Measurements from ENCODE around the gene TMEM98.
A peak's percentile ranks its signal among the peaks of the same experiment; 100 is the strongest.
"Not testable (repeated sequence)": the region's sequence is repeated elsewhere in the genome, so short reads cannot be mapped to it uniquely, and the experiment has no call there.

The TMEM98 gene

DNA sequence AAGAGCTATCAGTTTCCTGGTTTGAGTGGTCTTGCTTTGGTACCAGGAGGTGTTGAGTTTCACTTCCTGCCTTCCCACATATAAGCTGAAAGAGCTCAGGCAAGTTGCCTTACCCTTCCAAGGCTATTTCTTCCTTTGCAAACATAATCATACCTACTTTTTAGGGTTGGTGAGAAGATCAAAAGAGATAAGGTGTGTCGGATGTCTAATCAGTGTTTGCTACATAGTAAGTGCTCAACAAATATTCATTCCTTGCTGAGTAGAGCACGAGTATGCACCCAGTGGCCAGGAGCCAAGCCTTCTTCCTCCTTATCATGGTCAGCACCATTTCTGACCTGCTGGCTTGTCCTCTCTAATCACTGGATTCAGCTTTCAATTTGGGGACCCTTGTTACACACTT, 12.7 kb upstream of the TMEM98 start:
- no peak for DNase-seq

DNA sequence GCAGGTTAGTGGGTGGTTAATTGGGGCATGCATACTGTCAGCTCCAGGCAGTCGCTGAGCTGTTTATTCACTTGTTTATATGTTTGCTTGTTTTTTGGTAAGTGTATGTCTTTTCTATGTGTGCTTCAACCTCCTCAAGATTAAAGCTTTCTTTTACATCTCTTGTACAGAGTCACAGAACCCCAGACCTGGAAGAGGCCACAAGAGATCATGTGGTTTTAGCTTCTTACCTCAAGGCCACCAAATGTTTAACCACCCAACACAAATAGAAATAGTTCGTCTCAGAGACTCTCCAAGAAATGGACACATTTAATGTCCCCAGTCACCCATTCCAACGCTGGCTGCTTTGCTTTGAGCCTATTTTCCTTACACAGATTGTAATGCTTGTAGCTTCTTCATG, 11.8 kb upstream of the TMEM98 start:
- no peak for DNase-seq

DNA sequence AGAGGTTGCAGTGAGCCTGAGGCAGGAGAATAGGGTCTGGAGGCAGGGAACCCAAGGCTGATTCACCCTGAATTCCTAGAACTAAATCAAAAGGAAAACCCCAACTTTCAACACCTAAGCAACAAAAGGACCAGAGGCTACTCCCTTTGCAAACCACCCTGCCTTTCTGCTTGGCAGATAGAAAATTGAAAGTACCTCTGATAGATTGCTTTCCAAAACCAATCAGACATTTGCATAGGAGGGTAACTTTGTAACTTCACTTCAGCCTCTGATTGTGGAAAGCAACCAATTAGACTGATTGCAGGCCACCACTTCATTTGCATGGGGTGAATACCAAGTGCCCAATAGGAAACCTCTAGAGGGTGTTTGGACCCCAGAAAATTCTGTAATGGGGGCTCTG, 10.9 kb upstream of the TMEM98 start:
- no peak for DNase-seq

DNA sequence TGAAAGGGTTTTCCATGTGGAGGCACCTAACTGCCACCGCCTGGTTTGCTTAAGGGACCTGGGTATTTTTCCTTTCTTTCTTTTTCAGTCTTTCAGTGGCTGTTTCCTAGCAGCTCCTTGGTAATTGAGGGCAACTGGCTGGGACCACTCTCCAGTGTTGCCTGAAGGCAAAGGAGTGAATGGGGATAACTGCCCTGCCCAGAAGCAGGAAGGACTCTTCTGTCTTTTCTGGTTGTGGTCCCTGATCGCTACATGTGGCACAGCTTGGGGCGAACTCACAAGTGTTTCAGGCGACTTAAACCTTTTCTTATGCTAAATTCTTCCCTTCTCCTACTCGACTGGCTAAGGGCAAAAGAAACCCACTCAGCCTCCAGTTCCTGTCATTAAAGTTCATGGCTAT, 10.1 kb upstream of the TMEM98 start:
- no peak for DNase-seq

DNA sequence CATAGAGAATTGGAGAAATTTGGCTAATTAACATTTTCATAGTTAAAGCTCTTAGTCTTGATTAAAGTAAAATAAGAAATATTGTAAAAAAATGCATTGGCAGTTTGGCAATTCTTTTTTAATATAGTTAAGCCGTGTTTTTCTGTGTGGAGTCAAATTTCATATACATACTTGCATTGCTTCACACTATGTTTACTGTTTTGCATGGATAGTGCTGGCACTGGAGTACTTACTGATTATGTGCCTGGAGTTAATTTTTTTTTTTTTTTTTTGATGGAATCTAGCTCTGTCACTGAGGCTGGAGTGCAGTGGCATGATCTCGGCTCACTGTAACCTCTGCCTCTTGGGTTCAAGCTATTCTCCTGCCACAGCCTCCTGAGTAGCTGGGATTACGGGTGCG, 8.1 kb upstream of the TMEM98 start:
- DNase-seq = not testable (repeated sequence)

DNA sequence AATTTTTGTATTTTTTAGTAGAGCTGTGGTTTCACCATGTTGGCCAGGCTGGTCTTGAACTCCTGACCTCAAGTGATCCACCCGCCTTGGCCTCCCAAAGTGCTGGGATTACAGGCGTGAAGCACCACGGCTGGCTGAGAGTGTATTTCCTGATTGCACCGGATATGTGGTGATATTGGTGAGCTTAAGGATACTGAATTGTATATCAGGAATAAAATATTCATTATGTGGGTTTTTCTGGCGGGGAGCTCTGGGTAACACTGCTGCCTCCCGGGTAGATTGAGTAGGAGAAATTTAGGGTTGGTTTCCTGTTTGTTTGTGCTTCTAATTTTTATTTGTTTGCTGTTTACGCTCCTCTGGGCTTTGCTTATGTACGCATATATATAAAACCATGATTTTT, 7.7 kb upstream of the TMEM98 start:
- DNase-seq = no peak

DNA sequence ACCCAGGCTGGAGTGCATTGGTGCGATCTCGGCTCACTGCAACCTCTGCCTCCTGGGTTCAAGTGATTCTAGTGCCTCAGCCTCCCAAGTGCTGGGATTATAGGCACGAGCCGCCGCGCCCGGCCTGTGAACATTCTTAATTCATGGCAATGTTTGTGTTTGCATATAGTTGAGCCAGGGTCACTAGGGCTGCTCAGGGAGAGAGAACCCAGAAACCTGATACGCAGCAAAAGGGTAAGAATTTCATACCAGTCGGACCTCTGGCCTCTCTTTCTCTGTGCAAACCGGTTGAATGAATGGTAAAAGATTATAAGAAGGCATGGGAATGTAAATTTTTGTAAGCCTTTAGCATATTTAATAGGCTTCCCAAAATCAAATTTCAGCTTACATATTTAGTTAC, 6.9 kb upstream of the TMEM98 start:
- DNase-seq = no peak

DNA sequence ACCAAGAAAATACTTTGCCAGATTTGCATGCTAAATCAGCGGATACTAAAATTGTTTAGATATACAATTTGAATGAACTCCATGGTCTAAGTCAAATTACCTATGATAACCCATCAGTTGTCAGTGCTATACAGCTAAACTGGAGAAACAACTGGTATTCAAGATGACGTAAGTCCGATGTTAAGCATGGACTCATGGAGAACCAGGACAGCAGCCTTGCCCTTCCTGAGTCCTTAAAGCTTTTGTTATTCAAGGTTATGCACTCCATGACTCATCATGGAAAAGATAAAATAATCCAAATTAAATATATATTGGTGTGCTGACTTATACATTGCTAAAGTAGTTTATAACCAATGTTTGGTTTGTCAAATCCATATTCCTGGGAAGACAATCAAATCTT, 4.0 kb upstream of the TMEM98 start:
- DNase-seq = not testable (repeated sequence)

DNA sequence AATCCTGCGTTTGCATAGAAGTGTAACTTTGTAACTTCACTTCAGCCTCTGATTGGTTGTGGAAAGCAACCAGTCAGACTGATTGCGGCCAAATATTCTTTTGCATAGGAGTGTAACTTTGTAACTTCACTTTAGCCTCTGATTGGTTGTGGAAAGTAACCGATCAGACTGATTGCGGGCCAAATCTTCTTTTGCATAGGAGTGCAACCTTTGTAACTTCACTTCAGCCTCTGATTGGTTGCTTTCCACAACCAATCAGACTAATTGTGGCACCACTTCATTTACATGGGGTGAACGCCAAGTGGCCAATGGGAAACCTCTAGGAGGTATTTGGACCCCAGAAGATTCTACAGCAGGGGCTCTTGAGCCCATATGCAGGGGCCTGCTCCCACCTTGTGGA, 1.8 kb upstream of the TMEM98 start:
- DNase-seq = no peak

DNA sequence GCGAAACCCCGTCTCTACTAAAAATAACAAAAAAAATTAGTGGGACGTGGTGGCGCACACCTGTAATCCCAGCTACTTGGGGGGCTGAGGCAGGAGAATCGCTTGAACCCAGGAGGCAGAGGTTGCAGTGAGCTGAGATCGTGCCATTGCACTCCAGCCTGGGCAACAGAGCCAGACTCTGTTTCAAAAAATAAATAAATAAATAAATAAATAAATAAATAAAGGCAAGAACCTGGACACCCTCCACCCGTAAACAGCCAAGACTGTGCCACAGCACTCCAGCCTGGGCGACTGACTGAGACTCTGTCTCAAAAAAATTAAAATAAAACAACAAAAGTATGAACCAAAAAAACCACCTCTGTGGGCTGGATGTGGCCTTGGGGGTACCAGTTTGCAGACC, 1.2 kb upstream of the TMEM98 start:
- DNase-seq = not testable (repeated sequence)

DNA sequence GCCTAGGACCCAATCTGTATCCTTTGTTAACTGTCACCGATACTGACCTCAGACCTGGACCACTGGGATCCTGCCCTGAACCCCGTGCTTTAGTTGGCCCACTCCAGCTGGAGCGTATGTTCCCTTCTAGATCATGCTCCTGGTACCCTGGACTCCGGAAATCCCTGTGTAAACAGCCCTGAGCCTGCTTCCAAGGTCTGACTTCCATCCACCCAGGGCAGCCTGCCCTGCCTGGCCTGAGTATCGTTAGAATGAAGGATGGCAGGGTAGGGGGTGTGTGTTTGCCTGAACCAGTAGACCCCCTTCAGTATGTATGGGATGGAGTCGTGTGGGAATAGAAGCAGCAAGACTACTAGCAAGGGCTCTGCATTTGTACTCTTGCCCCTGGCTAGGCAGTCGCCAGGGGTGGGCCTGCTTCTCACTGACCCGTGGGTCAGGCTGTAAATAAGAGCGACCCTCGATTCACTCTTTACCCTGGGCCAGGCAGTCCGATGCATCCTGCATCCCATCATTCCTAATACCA, 691 bp upstream of the TMEM98 start:
- DNase-seq = no peak

DNA sequence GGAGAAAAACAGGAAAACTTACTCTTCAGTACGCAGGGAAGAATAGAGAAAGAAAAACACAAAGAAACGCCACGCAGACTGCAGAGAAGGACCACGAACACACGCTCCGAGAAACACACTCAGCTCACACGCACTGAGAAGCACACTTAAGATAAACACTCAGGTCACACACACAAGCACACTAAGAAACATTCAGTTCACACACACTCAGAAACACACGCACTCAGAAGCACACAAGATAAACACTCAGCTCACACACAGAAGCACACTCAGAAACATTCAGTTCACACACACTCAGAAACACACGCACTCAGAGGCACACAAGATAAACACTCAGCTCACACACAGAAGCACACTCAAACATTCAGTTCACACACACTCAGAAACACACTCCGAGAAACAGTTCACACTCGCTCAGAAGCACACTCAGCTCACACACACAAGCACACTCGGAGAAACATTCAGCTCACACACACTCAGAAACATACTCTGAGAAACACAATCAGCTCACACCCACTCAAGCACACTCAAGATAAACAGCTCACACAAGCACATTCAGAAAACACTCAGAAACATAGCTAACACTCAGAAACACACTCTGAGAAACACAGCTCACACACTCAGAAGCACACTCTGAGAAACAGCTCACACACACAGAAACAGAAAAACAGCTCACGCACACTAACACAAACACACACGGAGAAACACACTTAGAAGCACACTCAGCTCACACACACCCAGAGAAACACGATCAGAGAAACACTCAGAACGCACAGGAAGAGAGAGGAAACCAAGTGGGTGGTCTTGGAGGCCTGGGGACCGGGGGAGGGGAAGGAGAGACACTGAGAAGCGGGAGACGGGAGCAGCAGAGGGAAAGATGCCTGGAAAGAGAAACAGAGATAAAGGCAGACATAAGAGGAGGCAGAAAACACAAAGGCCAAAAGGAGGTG, 908 bp downstream of the TMEM98 start:
- DNase-seq = no peak

DNA sequence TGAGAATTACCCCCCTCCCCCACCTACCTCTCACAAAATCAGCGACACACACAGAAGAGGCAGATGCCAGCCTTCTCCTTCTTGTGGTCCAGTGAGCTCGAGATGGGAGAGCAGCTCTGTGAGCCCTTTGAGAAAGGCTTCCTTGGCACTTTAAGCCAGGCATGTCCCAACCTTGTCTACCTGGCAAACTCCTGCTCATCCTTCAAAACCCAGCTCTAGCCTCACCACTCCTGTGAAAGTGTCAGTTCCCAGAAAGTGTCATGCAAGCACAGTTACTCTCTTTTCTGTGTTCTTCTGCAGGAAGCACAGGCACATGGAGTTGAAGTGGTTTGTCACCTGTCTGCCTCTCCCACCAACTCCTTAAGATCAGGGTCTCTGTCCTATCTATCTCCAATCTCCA, 1.6 kb downstream of the TMEM98 start:
- no peak for DNase-seq

DNA sequence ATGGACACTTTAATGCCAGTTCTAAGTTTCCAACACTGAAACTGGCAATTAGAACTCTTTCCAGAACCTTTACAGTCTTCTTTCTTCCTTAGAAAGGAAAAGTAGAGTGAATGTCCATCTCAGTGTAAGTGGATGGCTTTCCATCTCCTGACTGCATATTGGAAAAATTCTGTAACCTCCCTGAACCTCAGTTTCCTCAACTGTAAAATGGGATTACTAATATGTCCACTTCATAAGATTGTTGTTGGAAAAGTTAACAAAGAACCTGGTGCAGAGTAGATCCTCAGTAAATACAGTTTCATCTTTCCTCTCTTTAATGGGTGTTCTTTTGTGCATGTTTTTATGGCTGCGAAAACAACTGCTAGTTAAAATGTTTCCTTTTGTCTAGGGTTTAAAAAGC, 2.6 kb downstream of the TMEM98 start:
- DNase-seq = no peak

DNA sequence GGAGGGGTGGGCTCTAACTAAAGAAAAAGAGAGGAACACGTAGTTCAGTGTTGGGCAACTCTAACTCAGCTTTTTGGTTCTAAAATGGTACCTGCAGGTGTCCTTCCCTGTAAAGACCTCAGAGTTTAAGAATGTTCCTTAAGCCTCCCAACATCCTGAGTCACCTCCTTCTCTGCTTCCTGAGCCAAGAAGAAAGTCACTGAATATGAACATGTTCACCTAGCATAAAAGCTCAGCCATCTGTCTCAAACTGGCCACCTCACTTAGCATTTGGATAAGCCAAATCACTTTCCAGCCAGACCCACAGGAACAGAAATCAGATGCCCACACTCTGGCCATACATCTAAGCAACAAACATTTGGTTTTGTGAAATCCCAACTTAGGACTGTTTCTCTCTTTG, 3.7 kb downstream of the TMEM98 start:
- DNase-seq = no peak

DNA sequence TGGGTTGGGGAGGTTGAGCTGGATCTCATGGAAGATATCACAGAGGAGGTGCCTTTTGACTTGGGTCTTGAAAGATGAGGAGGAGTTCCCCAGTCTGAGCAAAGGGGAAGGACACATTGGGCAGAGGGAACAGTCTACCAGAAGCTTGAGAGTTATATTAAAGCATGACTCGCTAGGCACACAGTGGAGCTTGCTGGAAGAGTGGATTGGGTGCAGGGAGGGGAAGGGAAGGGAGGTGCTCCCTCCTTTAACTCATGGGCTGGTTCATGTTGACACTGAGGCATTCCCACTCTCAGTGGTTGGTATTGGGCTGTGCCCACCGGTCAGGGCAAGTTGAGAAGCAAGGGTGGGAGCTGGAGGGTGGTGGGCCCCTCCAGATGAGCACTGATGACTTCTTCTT, 5.9 kb downstream of the TMEM98 start:
- no peak for DNase-seq

DNA sequence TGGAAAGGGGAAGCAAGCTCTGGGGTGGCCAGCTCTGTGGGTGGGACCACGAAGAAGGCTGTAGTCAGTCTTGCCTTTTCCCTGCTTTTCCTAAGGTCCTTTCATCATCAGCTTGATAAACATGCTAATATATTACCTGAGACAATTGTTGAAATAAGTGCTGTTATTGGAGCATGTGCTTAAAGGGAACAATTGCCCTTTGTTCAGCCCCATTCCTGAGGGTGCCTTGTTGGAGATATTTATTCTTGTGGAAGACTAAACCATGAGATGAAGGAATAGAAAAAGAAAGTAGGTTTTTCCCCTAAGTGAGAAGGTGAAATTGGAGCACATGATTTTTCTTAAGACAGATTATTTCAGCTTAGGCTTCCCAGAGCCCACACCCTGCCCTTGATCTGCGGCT, 7.8 kb downstream of the TMEM98 start:
- DNase-seq = no peak

DNA sequence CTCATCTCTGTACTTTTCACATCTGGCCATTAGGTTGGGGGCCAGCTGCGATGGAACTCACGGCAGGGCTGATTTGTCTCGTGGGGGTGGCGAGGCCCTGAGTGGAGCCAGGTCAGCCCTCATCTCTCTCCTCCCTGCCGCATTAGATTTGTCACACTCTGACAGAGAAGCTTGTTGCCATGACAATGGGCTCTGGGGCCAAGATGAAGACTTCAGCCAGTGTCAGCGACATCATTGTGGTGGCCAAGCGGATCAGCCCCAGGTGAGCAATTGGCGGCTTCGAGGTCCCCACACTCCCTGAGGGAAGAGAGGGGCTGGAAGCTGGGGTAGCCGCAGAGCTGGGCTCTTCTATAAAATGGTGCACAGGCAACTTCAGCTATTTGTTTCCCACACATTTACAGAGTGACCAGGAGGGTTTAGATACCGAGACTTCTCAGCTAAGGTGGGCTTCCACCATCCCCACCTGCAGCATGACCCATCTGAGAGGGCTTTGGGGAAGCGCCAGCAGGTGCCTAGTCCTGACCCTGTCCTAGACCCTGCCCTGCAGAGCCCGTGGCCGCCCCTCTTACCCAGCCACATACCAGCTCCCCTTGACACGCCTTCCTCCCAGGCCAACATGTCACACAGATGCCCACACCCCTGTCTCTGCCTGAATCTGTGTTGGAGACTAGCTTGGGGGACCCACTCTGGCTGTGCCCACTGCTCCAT, 8.4 kb downstream of the TMEM98 start:
- no peak for DNase-seq

DNA sequence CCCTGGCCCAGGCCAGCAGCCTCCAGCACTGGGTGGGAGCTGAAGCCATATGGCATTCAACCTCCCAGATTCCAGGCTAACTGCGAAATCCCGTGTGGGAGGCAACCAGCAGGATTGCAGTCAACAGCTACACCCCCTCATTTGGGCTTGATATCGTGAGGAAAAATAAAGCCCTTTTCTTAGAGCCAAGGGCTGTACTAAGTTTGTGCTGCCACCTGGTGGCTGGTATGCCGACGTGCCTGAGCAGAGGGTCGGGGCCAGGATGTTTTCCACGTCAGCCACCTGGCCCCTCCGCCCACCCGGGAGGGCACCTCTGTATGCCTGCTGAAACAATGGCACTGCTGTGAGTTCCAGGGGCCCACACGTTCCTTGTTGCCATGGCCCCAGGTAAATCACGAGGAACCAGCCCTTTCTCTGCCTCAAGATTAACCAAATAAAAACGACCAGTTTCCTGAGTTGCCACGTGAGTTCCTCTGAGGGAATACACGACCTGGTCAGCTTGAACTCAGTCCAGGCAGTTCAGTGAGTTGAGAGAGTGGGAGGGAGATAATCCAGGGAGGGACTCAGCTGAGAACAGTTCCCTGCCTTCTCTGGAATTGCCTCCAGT, 9.0 kb downstream of the TMEM98 start:
- DNase-seq = peak; percentile 63

DNA sequence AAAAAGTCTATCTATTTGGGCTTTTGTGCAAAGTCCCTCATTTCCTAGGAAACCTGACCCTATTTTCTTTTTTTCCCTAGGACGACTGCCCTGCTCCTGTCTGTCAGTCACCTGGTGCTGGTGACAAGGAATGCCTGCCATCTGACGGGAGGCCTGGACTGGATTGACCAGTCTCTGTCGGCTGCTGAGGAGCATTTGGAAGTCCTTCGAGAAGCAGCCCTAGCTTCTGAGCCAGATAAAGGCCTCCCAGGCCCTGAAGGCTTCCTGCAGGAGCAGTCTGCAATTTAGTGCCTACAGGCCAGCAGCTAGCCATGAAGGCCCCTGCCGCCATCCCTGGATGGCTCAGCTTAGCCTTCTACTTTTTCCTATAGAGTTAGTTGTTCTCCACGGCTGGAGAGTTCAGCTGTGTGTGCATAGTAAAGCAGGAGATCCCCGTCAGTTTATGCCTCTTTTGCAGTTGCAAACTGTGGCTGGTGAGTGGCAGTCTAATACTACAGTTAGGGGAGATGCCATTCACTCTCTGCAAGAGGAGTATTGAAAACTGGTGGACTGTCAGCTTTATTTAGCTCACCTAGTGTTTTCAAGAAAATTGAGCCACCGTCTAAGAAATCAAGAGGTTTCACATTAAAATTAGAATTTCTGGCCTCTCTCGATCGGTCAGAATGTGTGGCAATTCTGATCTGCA, 12.9 kb downstream of the TMEM98 start:
- DNase-seq = no peak

DNA sequence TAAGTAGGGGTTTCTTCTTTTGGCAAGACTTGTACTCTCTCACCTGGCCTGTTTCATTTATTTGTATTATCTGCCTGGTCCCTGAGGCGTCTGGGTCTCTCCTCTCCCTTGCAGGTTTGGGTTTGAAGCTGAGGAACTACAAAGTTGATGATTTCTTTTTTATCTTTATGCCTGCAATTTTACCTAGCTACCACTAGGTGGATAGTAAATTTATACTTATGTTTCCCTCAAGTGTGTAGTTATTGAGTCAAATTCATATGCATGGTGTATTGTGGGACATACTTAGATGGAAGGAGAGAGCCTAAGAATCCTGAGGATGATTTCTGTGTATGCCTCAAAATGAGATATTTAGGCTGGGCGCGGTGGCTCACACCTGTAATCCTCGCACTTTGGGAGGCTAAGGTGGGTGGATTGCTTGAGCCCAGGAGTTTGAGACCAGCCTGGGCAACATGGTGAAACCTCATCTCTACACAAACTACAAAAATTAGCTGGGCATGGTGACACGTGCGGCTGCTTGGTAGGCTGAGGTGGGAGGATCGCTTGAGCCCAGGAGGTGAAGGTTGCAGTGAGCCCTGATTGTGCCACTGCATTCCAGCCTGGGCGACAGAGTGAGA, 13.6 kb downstream of the TMEM98 start:
- DNase-seq = no peak

DNA sequence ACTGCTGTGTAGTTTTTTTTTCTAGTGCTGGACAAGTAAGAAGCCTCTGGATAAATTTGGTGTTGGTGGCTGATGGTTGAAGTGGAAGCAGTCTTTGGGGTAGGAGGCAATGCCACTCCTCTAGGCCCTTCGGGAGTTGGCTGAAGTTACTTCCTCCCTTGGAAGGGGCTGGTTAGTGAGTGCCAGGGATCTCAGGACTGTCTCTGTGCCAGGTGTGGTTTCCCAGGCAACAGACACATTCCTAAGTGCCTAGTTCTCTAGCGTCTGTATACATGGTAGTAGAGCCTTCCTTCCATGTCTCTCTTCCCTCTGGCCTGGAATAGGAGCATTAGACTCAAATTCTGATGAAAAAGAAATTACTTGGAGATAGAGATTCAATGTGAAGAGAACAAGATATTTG, 15.3 kb downstream of the TMEM98 start:
- DNase-seq = no peak

Data from activated CD4-positive, alpha-beta T cell treated with anti-CD3 and anti-CD28 coated beads, Interleukin-2, amount 50 U/mL, for 1 hour (primary cell).